ENCODE measurements around the gene RELN.
"Not testable (repeated sequence)": the region's sequence is repeated elsewhere in the genome, so short reads cannot be mapped to it uniquely, and the experiment has no call there.

The RELN gene

DNA sequence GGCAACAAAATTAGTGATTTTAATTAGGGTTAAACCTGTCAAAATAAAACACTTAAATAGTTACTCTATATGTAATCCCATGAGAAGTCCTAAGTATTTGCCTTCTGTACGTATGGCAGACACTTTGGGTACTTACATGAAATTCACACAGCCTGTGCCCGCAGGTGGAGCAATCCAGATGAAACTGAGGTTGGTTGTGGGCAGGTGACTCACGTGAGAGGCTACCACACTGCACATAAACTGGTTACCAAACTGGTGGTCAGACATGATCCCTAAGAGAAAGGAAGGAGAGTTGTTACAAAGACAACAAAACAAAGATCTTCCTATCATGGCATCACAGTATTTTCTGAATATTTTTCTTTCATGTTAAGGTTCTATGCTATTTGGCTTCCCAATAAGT is 156.1 kb downstream of the RELN start:
- DNase-seq (ENCODE audit: low read depth), result no peak

- DNase-seq (ENCODE audit: low read depth), result no peak
Measured at GRCh38 chr7:103832438-103832837, 157.0 kb downstream of the RELN start.

DNA sequence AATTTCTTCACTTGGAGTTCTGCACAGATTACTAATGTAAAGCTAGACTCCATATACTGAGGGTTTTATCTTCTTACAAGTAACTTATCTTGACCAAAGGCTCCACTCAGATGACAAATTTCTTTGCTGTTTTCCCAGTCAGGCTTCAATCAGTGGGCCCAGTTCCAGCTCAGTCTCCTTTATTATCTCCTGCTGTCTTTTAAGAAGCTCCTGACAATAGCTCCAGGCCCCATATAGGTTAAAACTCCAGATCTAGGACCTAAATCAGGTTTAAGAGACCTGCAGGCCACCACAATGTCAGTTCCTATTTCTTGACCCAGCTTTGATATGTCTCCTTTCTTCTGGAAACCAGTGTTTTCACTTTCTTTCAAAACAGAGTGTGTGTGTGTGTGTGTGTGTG is 165.2 kb downstream of the RELN start:
- DNase-seq (ENCODE audit: low read depth), result no peak

- no peak for DNase-seq (ENCODE audit: low read depth)
Measured at GRCh38 chr7:103823084-103823483, 166.4 kb downstream of the RELN start.

GRCh38 chr7:103821092-103821491 is 168.4 kb downstream of the RELN start:
- no peak for DNase-seq (ENCODE audit: low read depth)

DNA sequence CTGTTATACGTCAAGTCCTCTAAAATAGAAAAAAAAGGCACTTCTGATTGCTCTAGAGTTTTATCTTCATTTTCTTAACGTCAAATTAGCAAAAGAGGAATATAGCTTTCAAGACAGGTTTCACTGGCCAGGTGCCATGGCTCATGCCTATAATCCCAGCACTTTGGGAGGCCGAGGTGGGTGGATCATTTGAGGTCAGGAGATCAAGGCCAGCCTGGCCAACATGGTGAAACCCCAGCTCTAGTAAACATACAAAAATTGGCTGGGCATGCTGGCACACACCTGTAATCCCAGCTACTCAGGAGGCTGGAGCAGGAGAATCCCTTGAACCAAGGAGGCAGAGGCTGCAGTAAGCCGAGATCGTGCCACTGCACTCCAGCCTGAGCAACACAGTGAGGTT is 173.5 kb downstream of the RELN start:
- DNase-seq (ENCODE audit: low read depth), result not testable (repeated sequence)

GRCh38 chr7:103813970-103814369 is 175.5 kb downstream of the RELN start:
- DNase-seq (ENCODE audit: low read depth), result no peak

DNA sequence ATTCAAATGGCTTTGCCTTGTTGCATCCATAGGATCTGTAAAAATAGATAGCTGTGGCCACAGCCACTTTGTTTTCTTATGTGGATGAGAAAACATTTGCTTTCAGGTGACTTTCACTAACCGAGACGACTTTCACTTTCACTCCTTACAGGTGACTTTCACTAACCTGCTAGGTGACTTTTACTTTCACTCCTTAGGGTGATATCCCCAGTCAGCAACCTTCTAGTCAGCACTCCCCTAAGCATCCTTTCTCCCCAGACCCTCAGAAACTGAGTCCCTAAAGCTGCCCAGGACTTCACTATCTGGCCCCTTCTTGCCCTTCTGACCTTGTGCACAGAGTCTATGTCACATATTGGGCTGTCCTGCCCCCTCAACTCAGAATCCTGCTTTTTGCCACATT is 177.5 kb downstream of the RELN start:
- DNase-seq (ENCODE audit: low read depth), result no peak

GRCh38 chr7:103811290-103811689 is 178.2 kb downstream of the RELN start:
- DNase-seq (ENCODE audit: low read depth), result no peak

- DNase-seq (ENCODE audit: low read depth), result no peak
Measured at GRCh38 chr7:103810112-103810744, 179.2 kb downstream of the RELN start.

- no peak for DNase-seq (ENCODE audit: low read depth)
Measured at GRCh38 chr7:103809229-103809994, 180.0 kb downstream of the RELN start.

DNA sequence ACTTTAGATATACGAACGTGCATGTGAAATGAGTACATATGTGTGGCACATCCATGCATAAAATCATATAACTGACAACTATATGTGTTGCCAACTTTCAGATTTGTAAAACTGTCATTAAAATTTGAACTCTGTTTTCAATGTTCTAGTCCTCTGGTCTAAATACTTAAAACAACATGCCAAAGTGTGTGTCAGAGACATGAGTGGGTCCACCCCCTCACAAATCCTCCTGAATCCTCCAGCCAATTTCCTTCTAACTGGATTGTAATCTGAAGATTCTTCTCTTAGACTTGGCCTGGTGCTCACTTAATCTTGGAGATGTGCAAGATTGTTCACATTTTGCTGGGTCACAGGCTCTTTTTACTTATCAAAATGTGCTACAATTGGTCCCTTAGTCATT is 184.1 kb downstream of the RELN start:
- no peak for DNase-seq (ENCODE audit: low read depth)

- no peak for DNase-seq (ENCODE audit: low read depth)
Measured at GRCh38 chr7:103803631-103804030, 185.8 kb downstream of the RELN start.

DNA sequence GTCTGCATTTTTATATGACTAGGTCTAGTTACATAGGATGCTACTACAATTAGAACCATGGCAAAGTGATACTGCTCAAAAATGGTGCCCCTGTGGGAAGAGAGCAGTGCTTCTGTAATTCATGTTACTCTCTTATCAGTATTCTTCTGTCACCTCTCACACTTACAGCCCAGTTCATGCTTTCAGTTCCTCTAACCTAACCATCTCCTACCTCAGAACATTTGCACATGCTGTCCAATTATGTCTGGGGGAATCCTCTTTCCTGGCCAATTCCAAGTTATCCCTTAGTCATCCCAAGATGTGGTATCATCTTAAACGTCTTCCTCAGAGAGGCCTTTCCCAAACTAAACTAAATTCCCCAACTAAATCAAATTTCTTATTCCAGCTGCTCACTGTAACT is 190.2 kb downstream of the RELN start:
- no peak for DNase-seq (ENCODE audit: low read depth)

DNA sequence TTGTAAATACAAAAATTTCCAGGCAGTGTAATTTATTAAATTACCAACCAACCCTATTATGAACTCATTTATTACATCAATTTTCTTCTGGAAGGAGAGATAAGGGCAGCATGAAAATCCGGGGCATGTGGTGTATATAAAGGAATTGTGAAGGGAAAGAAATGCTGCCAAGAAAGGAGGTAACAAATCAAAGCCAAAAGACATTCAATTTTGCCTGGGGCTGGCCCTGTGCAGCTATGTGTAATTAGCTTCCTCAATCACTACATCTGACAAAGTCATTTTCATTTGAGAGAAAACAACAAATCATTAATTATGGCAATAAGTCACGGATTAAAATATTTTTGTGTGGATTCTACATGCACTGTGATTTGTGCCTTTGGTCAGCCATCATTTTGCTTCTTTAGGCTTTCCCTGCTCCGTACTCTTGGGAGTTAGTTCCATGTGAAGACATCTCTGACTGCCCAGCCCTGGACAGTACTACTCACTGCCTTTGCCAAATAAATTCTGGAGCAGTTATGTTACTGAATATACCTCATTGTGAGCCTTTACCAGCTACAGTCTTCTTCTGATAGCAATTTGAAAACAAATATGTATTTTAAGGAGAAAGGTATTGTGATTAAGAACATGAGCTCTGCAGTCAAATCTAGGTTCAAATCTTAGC is 191.7 kb downstream of the RELN start:
- no peak for DNase-seq (ENCODE audit: low read depth)

GRCh38 chr7:103796327-103796962 is 193.0 kb downstream of the RELN start:
- DNase-seq (ENCODE audit: low read depth), result no peak

DNA sequence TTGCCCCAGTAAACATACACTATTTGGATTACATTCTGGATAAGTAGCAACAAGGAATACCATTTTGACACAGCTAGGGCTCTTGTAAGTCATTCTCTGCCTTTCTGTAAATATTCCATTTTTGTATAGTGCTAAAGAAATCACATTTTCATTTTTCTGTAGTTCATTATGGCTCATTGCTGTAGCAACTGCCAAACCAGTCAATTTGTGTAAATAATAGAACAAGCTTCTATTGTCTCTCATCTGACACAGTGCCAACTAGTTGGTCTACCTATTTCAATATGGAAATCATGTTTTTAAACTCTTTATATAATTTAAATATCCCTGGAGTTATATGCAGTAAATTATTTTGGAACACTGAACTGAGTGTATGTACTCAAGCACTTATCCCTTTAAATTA is 193.7 kb downstream of the RELN start:
- no peak for DNase-seq (ENCODE audit: low read depth)

- no peak for DNase-seq (ENCODE audit: low read depth)
Measured at GRCh38 chr7:103795107-103795506, 194.4 kb downstream of the RELN start.

- DNase-seq (ENCODE audit: low read depth), result no peak
Measured at GRCh38 chr7:103794424-103794823, 195.0 kb downstream of the RELN start.

- no peak for DNase-seq (ENCODE audit: low read depth)
Measured at GRCh38 chr7:103793614-103794013, 195.8 kb downstream of the RELN start.

DNA sequence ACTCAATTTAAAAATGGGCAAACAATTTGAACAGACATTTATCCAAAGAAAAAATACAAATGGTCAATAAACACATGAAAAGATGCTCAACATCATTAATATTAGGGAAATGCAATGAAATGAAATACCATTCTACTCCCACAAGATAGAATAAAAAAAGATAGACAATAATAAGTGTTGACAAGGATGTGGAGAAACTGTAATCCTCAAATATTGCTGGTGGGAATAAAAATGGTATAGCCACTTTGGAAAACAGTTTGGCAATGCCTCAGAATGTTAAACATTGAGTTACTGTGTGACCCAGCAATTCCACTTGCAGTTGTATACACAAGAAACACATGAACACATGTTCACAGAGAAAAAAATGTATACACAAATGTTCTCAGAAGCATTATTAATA is 197.6 kb downstream of the RELN start:
- no peak for DNase-seq (ENCODE audit: low read depth)

DNA sequence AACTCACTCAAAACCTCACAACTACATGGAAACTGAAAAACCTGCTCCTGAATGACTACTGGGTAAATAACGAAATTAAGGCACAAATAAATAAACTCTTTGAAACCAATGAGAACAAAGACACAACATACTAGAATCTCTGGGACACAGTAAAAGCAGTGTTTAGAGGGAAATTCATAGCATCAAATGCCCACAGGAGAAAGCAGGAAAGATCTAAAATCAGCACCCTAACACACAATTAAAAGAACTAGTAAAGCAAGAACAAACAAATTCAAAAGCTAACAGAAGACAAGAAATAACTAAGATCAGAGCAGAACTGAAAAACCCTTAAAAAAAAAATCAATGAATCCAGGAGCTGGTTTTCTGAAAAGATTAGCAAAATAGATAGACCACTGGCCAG is 202.4 kb downstream of the RELN start:
- DNase-seq (ENCODE audit: low read depth), result not testable (repeated sequence)
